Stomach (tissue), 9 donors: Measurements from ENCODE around the gene OMP. TPM values are rescaled to one million over a fixed set of nuclear protein-coding genes. Genes with fewer than 3 reads are reported as not detected.

ENCODE experiments used
- DNase-seq, 2 donors: peaks; one replicate each; pipeline versions ENCODE4 v3.0.0 to v3.0.0-alpha.2; 2013 to 2019
- H3K27ac ChIP-seq, 5 donors: fragments of 200-600 bp in 4 of 5; sonication (generic) in 4 of 5; one replicate each; pipeline ENCODE4 v1.5.1; 2013 to 2019; ENCODE audit warnings: mild to moderate bottlenecking in 1 of 5, moderate library complexity in 1 of 5
- H3K27me3 ChIP-seq, 3 donors: fragments of 200-600 bp; sonication (generic); one replicate each; pipeline ENCODE4 v1.5.1; 2017 to 2019; ENCODE audit warnings: mixed run types in 1 of 3
- H3K36me3 ChIP-seq, 4 donors: fragments of 200-600 bp; sonication (generic); 1 replicate in 3 of 4; 2 replicates in 1 of 4; pipeline ENCODE4 v1.5.1; 2016 to 2019
- H3K4me1 ChIP-seq, 4 donors: fragments of 200-600 bp; sonication (generic); one replicate each; pipeline ENCODE4 v1.5.1; 2016 to 2019
- H3K4me3 ChIP-seq, 4 donors: fragments of 200-600 bp; sonication (generic) in 3 of 4; one replicate each; pipeline ENCODE4 v1.5.1; 2016 to 2019; ENCODE audit warnings: mild to moderate bottlenecking in 1 of 4
- H3K9me3 ChIP-seq, 4 donors: fragments of 200-600 bp; sonication (generic); one replicate each; pipeline ENCODE4 v1.5.1; 2016 to 2019
- CTCF ChIP-seq, 7 experiments: fragments of 450-650 bp in 4 of 7; fragments of 200-600 bp in 3 of 7; sonication (generic) in 3 of 7; IDR thresholded peaks; one replicate each; pipeline ENCODE4 v1.5.1; 2016 to 2019; ENCODE audit warnings: antibody characterized with exemption in 7 of 7, control low read depth in 2 of 7, mild to moderate bottlenecking in 1 of 7
- EP300 ChIP-seq: sonication (generic); formaldehyde crosslinking; IDR thresholded peaks from one replicate; pipeline ENCODE4 v1.6.1; 2017; ENCODE audit warnings: antibody characterized with exemption
- POLR2A ChIP-seq, 4 donors: fragments of 450-650 bp; IDR thresholded peaks; one replicate each; pipeline ENCODE4 v1.6.1; 2016; ENCODE audit warnings: antibody characterized with exemption in 4 of 4, control low read depth in 2 of 4, mild to moderate bottlenecking in 1 of 4, moderate library complexity in 1 of 4
- POLR2AphosphoS5 ChIP-seq, 3 donors: sonication (generic); formaldehyde crosslinking; IDR thresholded peaks; one replicate each; pipeline ENCODE4 v1.6.1; 2016; ENCODE audit warnings: antibody characterized with exemption in 3 of 3
- WGBS, 5 donors: extraction: QIAGEN DNeasy Blood & Tissue Kit in 3 of 5; methylation state at CpG; one replicate each; pipeline versions ENCODE4 v1.1.5 to v1.1.7; 2013 to 2018; 5-methylcytosine and 5-hydroxymethylcytosine counted together
- intact Hi-C: fragments of 100-400 bp; cut with DNase I; formaldehyde crosslinking; loops from one replicate; pipeline ENCODE4 v1.15.1; 2023; ENCODE audit warnings: low total_unique reads
- polyA plus RNA-seq, 3 donors: library from polyadenylated mRNA; stranded (reverse); fragments of 200-250 nt; gene quantifications; one replicate each; pipeline ENCODE4 v1.2.3, GENCODE V29; 2013
- total RNA-seq, 5 donors: library from RNA; depleted of rRNA; stranded (reverse); fragments of >200 nt; gene quantifications; one replicate each; pipeline versions ENCODE4 v1.1.0 to v1.2.3, GENCODE V29; 2014 to 2016
- donor health status: healthy with polysubstance abuse.
- donor health status: Bipolar disorder and iron deficiency.
- donor health status: healthy.

The OMP gene
- total and polyA plus RNA-seq, 8 donors: 1.1 to 63.7 (median 16.4) TPM; not detected in 3

GRCh38 chr11:77112641-77113381 lies 10.2 kb downstream of the OMP start:
- no peak for TF ChIP-seq CTCF (IDR thresholded peaks at IDR 0.05)
- no peak for TF ChIP-seq EP300
- no peak for TF ChIP-seq POLR2AphosphoS5 (IDR thresholded peaks at IDR 0.05)
- no peak for TF ChIP-seq POLR2A (IDR thresholded peaks at IDR 0.05)
- H3K27ac ChIP-seq: no peak overlapping the region
- H3K9me3 ChIP-seq: no peaks in the 10 kb centered on the region
- peaks cover 0 to 54% (median 45%) of the 10 kb centered on the region in 4 donors for H3K36me3 ChIP-seq
- no peaks in the 10 kb centered on the region for H3K27me3 ChIP-seq
- intact Hi-C loops: no loop called here
- 84 to 94% (median 92%) methylated on average over 14 to 20 of the region's 20 CpGs for WGBS, 5 donors
- DNase-seq: no peak
- no peak overlapping the region for H3K4me3 ChIP-seq
- H3K4me1 ChIP-seq: peaks cover 6 to 33% (median 13%) of the 10 kb centered on the region in 4 donors

GRCh38 chr11:77113382-77114088 lies 10.9 kb downstream of the OMP start:
- Histone ChIP-seq H3K27ac (no peak overlapping the region), H3K27me3 (no peaks in the 10 kb centered on the region), H3K4me1 (peaks cover 0 to 26% (median 7%) of the 10 kb centered on the region in 4 donors), H3K9me3 (no peaks in the 10 kb centered on the region), H3K4me3 (no peak overlapping the region), H3K36me3 (peaks cover 0 to 61% (median 52%) of the 10 kb centered on the region in 4 donors)
- peak; percentile 55 to 67 for DNase-seq
- 53 to 67% (median 59%) methylated on average over 8 of the region's 8 CpGs for WGBS, 5 donors
- TF ChIP-seq POLR2AphosphoS5 (IDR thresholded peaks at IDR 0.05): no peak
- TF ChIP-seq POLR2A (IDR thresholded peaks at IDR 0.05): no peak
- TF ChIP-seq EP300: no peak
- TF ChIP-seq CTCF (IDR thresholded peaks at IDR 0.05): peak in 4 of 7 experiments; percentile 33 to 55 (median 41)
- intact Hi-C loops: no loop called here

- 91 to 98% (median 96%) methylated on average over 8 to 13 of the region's 13 CpGs for WGBS, 5 donors
- Histone ChIP-seq H3K4me3 (no peak overlapping the region), H3K4me1 (peaks cover 0 to 22% (median 7%) of the 10 kb centered on the region in 4 donors), H3K9me3 (no peaks in the 10 kb centered on the region), H3K27me3 (no peaks in the 10 kb centered on the region), H3K36me3 (peaks cover 0 to 67% (median 58%) of the 10 kb centered on the region in 4 donors), H3K27ac (no peak overlapping the region)
- intact Hi-C loops: no loop called here
- no peak for DNase-seq
- TF ChIP-seq CTCF (IDR thresholded peaks at IDR 0.05) (no peak), POLR2AphosphoS5 (IDR thresholded peaks at IDR 0.05) (no peak), POLR2A (IDR thresholded peaks at IDR 0.05) (no peak), EP300 (no peak)
These were observed 11.4 kb downstream of the OMP start for GRCh38 chr11:77114089-77114463.

GRCh38 chr11:77115181-77115611 lies 12.6 kb downstream of the OMP start:
- intact Hi-C loops: no loop called here
- no peaks in the 10 kb centered on the region for H3K27me3 ChIP-seq
- no peaks in the 10 kb centered on the region for H3K9me3 ChIP-seq
- H3K36me3 ChIP-seq: peaks cover 3 to 78% (median 69%) of the 10 kb centered on the region in 4 donors
- H3K4me1 ChIP-seq: peaks cover 0 to 11% (median 5%) of the 10 kb centered on the region in 4 donors
- no peak overlapping the region for H3K27ac ChIP-seq
- WGBS, 5 donors: 94 to 98% (median 95%) methylated on average over 16 of the region's 16 CpGs
- H3K4me3 ChIP-seq: no peak overlapping the region
- peak in 1 of 7 experiments; percentile 7 for TF ChIP-seq CTCF (IDR thresholded peaks at IDR 0.05)
- no peak for TF ChIP-seq EP300
- no peak for TF ChIP-seq POLR2AphosphoS5 (IDR thresholded peaks at IDR 0.05)
- no peak for TF ChIP-seq POLR2A (IDR thresholded peaks at IDR 0.05)
- no peak for DNase-seq
